K562 (cell line): ENCODE data around the gene FARSA. TPM values are rescaled to one million over a fixed set of nuclear protein-coding genes. Genes with fewer than 3 reads are reported as not detected.

Source experiments
- ATAC-seq: fragments of 200-7000 bp; cut with Tn5 transposase; 3 replicates; pipeline ENCODE4 v1.9.1; 2020; ENCODE audit warnings: moderate library complexity
- BruUV-seq: library from RNA; stranded (reverse); fragments of 400-500 nt; replicated peaks from 2 replicates; lab custom pipeline; 2021; lab: Mats Ljungman, UMichigan
- CTCF ChIA-PET: fragments of 300-600 bp; formaldehyde crosslinking; extraction: SDS; loops from one replicate; lab custom pipeline; 2021; ENCODE audit warnings: low intra/inter-chr PET ratio; lab: Yijun Ruan, JAX
- POLR2A ChIA-PET: fragments of 300-600, 350-650 bp; sonication (Branson Sonifier 250); formaldehyde crosslinking; extraction: SDS; loops from one replicate; lab custom pipeline; 2021; ENCODE audit warnings: antibody characterized with exemption, inconsistent platforms; lab: Yijun Ruan, JAX
- DNase-seq, 4 experiments: peaks; one replicate each; pipeline versions ENCODE4 v3.0.0 to v3.0.0-alpha.2; 2011 to 2018; ENCODE audit warnings: low spot score in 3 of 4, mixed read lengths in 3 of 4; ENCODE audit errors: extremely low read depth in 1 of 4
- FAIRE-seq: peaks from 2 replicates; lab custom pipeline; 2011; peaks lifted over from hg19 to GRCh38; lab: Jason Lieb, UNC
- H2AFZ ChIP-seq: 2 replicates; pipeline ENCODE4 v1.6.0; 2011; ENCODE audit warnings: low read depth, low read length, control low read depth, inconsistent platforms
- H3K27ac ChIP-seq: fragments of 200-600 bp; 3 replicates; pipeline ENCODE4 v1.8.0; 2011; ENCODE audit warnings: low read depth, mild to moderate bottlenecking, control low read depth, inconsistent platforms, low read length, moderate library complexity, mixed read lengths; ENCODE audit errors: extremely low read depth
- H3K27me3 ChIP-seq, 2 experiments: fragments of 300-600 bp in 1 of 2; 2 replicates in 1 of 2; 3 replicates in 1 of 2; pipeline versions ENCODE4 v1.6.0 to v1.8.0; 2011; ENCODE audit warnings: inconsistent platforms in 2 of 2, low read length in 2 of 2, mild to moderate bottlenecking in 1 of 2, mixed read lengths in 1 of 2, moderate library complexity in 1 of 2; ENCODE audit not compliant: control insufficient read depth in 2 of 2, insufficient read depth in 2 of 2
- H3K36me3 ChIP-seq: fragments of 300-600 bp; 3 replicates; pipeline ENCODE4 v1.8.0; 2011; ENCODE audit warnings: mild to moderate bottlenecking, low read length, inconsistent platforms; ENCODE audit not compliant: control insufficient read depth, insufficient read depth
- H3K4me1 ChIP-seq, 2 experiments: fragments of 200-600 bp in 1 of 2; replicated peaks in 1 of 2; 2 replicates in 1 of 2; 3 replicates in 1 of 2; pipeline versions ENCODE4 v1.5.1 to v1.8.0; 2011; ENCODE audit warnings: inconsistent platforms in 2 of 2, low read length in 2 of 2, mild to moderate bottlenecking in 1 of 2, mixed read lengths in 1 of 2, moderate library complexity in 1 of 2; ENCODE audit not compliant: control insufficient read depth in 2 of 2, insufficient read depth in 2 of 2
- H3K4me2 ChIP-seq: 2 replicates; pipeline ENCODE4 v1.6.1; 2011; ENCODE audit warnings: low read length, control low read depth, inconsistent platforms, mixed read lengths; ENCODE audit not compliant: insufficient read depth
- H3K4me3 ChIP-seq: fragments of 200-600 bp; sonication (generic), shearing (Covaris generic); 2 replicates; pipeline ENCODE4 v1.5.1; 2016; ENCODE audit warnings: control low read depth, inconsistent platforms
- H3K79me2 ChIP-seq: fragments of 200-600 bp; 3 replicates; pipeline ENCODE4 v1.8.0; 2011; ENCODE audit warnings: low read length, inconsistent platforms; ENCODE audit not compliant: control insufficient read depth, insufficient read depth
- H3K9ac ChIP-seq, 2 experiments: 2 replicates each; pipeline versions ENCODE4 v1.6.0 to v1.6.1; 2011; ENCODE audit warnings: low read depth in 2 of 2, low read length in 2 of 2, control low read depth in 1 of 2, inconsistent platforms in 1 of 2, mild to moderate bottlenecking in 1 of 2, mixed read lengths in 1 of 2; ENCODE audit not compliant: insufficient read depth in 1 of 2
- H3K9me1 ChIP-seq: one replicate; pipeline ENCODE4 v1.6.0; 2011; ENCODE audit warnings: inconsistent platforms, mild to moderate bottlenecking, low read length, moderate library complexity; ENCODE audit not compliant: control insufficient read depth, insufficient read depth
- H3K9me3 ChIP-seq: replicated peaks from 2 replicates; pipeline ENCODE4 v1.5.1; 2011; ENCODE audit warnings: low read depth, low read length, inconsistent platforms; ENCODE audit not compliant: control insufficient read depth, insufficient read depth
- H4K20me1 ChIP-seq: replicated peaks from 2 replicates; pipeline ENCODE4 v1.6.1; 2011; ENCODE audit warnings: low read length, inconsistent platforms, mixed read lengths; ENCODE audit not compliant: control insufficient read depth, insufficient read depth
- BCOR ChIP-seq: fragments of 450-650 bp; IDR thresholded peaks from 2 replicates; pipeline ENCODE4 v1.6.1; 2016
- BRCA1 ChIP-seq, 2 experiments: fragments of 450-650 bp in 1 of 2; sonication (generic) in 1 of 2; formaldehyde crosslinking in 1 of 2; IDR thresholded peaks; 2 replicates each; pipeline versions ENCODE4 v1.5.0 to v1.6.1; 2017 to 2020; ENCODE audit warnings: mild to moderate bottlenecking in 1 of 2, missing genetic modification reagents in 1 of 2
- CBX8 ChIP-seq: fragments of 200-600 bp; sonication (generic); IDR thresholded peaks from 2 replicates; pipeline ENCODE4 v1.6.1; 2012; ENCODE audit warnings: borderline replicate concordance, mixed run types, low read depth, mild to moderate bottlenecking, moderate library complexity, mixed read lengths, low read length, control low read depth, inconsistent platforms; ENCODE audit not compliant: poor library complexity, severe bottlenecking; ENCODE audit errors: extremely low read depth
- IRF2 ChIP-seq: sonication (generic); formaldehyde crosslinking; IDR thresholded peaks from 2 replicates; pipeline ENCODE4 v1.8.1; 2022; ENCODE audit warnings: mild to moderate bottlenecking, missing genetic modification reagents
- MED1 ChIP-seq: sonication (generic); formaldehyde crosslinking; IDR thresholded peaks from 2 replicates; pipeline ENCODE4 v1.8.1; 2023; ENCODE audit warnings: missing genetic modification reagents, borderline replicate concordance
- RBFOX2 ChIP-seq: fragments of 200-400 bp; formaldehyde crosslinking; IDR thresholded peaks from 2 replicates; pipeline ENCODE4 v1.6.1; 2017; ENCODE audit warnings: low read depth, mild to moderate bottlenecking, low read length, moderate library complexity
- STAG1 ChIP-seq: sonication (generic); formaldehyde crosslinking; IDR thresholded peaks from 2 replicates; pipeline ENCODE4 v1.5.0; 2020; ENCODE audit warnings: missing genetic modification reagents, borderline replicate concordance
- ZC3H4 ChIP-seq: sonication (generic); formaldehyde crosslinking; IDR thresholded peaks from 2 replicates; pipeline ENCODE4 v1.9.0; 2021; ENCODE audit warnings: missing genetic modification reagents, borderline replicate concordance
- ZNF232 ChIP-seq: sonication (generic); formaldehyde crosslinking; IDR thresholded peaks from 2 replicates; pipeline ENCODE4 v1.8.0; 2022; ENCODE audit warnings: mild to moderate bottlenecking, missing genetic modification reagents
- ZNF282 ChIP-seq: sonication (generic); formaldehyde crosslinking; IDR thresholded peaks from 2 replicates; pipeline ENCODE4 v1.8.1; 2023; ENCODE audit warnings: missing genetic modification reagents
- WGBS: fragments of 100-300 bp; shearing (Covaris generic); methylation state at CpG from one replicate; pipeline ENCODE4 v1.1.6; 2016; ENCODE audit warnings: low coverage, mixed read lengths; ENCODE audit not compliant: insufficient coverage; ENCODE audit errors: missing lambda C conversion rate; 5-methylcytosine and 5-hydroxymethylcytosine counted together
- in situ Hi-C: fragments of 300-500 bp; cut with MboI; formaldehyde crosslinking; loops from 4 replicates; pipeline ENCODE4 v1.15.0; 2018; ENCODE audit warnings: inconsistent platforms, mixed read lengths
- intact Hi-C: fragments of 100-400 bp; cut with micrococcal nuclease; formaldehyde crosslinking; loops from 2 replicates; pipeline ENCODE4 v1.14.2; 2022
- polyA plus RNA-seq, 8 experiments: library from polyadenylated mRNA; depleted of rRNA in 4 of 8; stranded (reverse) in 5 of 8; unstranded in 3 of 8; fragments of >200 nt; fragmentation: Nextera tagmentation in 2 of 8; fragmentation: Illumina TruSeq in 1 of 8; extraction: Ambion mirVana in 2 of 8; extraction: Trizol in 1 of 8; gene quantifications; 2 replicates each; pipeline versions ENCODE4 v1.2.1 to v1.2.3, GENCODE V29; 2011 to 2014; ENCODE audit warnings: inconsistent platforms in 1 of 8, missing spikeins in 1 of 8
- total RNA-seq, 7 experiments: library from RNA; depleted of rRNA in 6 of 7; stranded (reverse); fragments of >200 nt in 6 of 7; fragmentation: Illumina TruSeq in 2 of 7; extraction: Trizol in 2 of 7; gene quantifications; 2 replicates each; pipeline versions ENCODE4 v1.2.1 to v1.2.3, GENCODE V29; 2011 to 2021; ENCODE audit warnings: low replicate concordance in 1 of 7
- TF ChIP-seq, protein P1 (sequence below), 2 experiments: fragments of 250-450 bp in 1 of 2; fragments of 450-650 bp in 1 of 2; sonication (Bioruptor Pico) in 1 of 2; IDR thresholded peaks; 2 replicates each; pipeline versions ENCODE4 v1.6.1 to v1.8.0; 2016 to 2021; ENCODE audit warnings: mild to moderate bottlenecking in 2 of 2, moderate library complexity in 2 of 2, missing compliant biosample characterization in 1 of 2, missing genetic modification characterization in 1 of 2
- TF ChIP-seq, protein P2 (sequence below): sonication (generic); formaldehyde crosslinking; IDR thresholded peaks from 2 replicates; pipeline ENCODE4 v1.8.0; 2022; ENCODE audit warnings: mild to moderate bottlenecking, missing genetic modification reagents
- TF ChIP-seq, protein P3 (sequence below): sonication (generic); formaldehyde crosslinking; IDR thresholded peaks from 2 replicates; pipeline ENCODE4 v1.8.0; 2023; ENCODE audit warnings: mild to moderate bottlenecking, missing genetic modification reagents

FARSA gene
- total and polyA plus RNA-seq, 9 of the 15 experiments (the other 6 are each of a cell fraction or from before 2014, with no cell fraction given), result 25.2 to 237 (median 89.6) TPM

DNA sequence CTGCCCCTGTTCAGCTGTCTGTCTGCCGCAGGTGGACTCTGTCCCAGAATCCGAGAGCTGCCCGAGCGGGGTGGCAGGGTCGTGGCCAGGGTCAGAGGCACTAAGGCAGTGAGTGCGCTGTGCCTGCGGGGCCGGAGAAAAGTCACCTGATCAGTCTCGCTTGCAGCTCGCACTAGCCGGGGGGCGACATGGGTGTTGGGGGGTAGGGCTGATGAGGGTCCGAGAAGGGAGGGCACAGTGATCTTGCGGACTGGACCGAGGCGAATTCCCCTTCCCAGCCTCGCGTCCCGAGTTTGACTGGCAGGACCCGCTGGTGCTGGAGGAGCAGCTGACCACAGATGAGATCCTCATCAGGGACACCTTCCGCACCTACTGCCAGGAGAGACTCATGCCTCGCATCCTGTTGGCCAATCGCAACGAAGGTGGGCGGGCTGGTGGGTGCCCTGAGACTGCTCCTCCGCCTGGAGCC, 41.9 kb downstream of the FARSA start:
- Histone ChIP-seq H3K79me2 (peaks cover 32% of the 10 kb centered on the region), H4K20me1 (peaks cover 5% of the 10 kb centered on the region; the same call in 1 of the 2 replicates), H3K9me3 (no peaks in the 10 kb centered on the region), H3K27ac (peak overlapping the region; percentile 68), H2AFZ (peak overlapping the region; percentile 69; the same call in 1 of the 2 replicates), H3K4me3 (peak overlapping the region; percentile 88), H3K27me3 (no peaks in the 10 kb centered on the region), H3K9ac (peak overlapping the region; percentile 71 to 99), H3K9me1 (no peaks in the 10 kb centered on the region), H3K4me1 (peaks cover 15 to 53% of the 10 kb centered on the region in 2 experiments; a peak in 4 of 5 replicates), H3K4me2 (peak overlapping the region; percentile 95), H3K36me3 (peaks cover 34% of the 10 kb centered on the region; the same call in 2 of the 3 replicates)
- FAIRE-seq, result no peak
- CTCF ChIA-PET, result interaction anchor here (0.7 kb wide), 1 partner anchor 186 kb away, joined by 3 read pairs; no protein-coding TSS in a partner anchor
- peak in 3 of 4 experiments; percentile 28 to 68 (median 65) for DNase-seq
- in situ Hi-C loops, result no loop called here
- intact Hi-C loops, result loop anchor here (1.0 kb wide), 1 partner anchor 28 kb away; the partner anchor contains the start of gene SYCE2
- TF ChIP-seq RBFOX2 (peak; percentile 10; the same call in 1 of the 2 replicates), ZNF282 (CRISPR knock-in tag) (peak; percentile 28; the same call in 1 of the 2 replicates), ZNF232 (0 out of 2 replicates have a peak, but pooled peaks have one; percentile 1), ZC3H4 (CRISPR knock-in tag) (0 out of 2 replicates have a peak, but pooled peaks have one; percentile 47), IRF2 (CRISPR knock-in tag) (no peak), BCOR (no peak), STAG1 (CRISPR knock-in tag) (0 out of 2 replicates have a peak, but pooled peaks have one; percentile 23), CBX8 (no peak), BRCA1 (IDR thresholded peaks at IDR 0.05) (no peak), BRCA1 (CRISPR knock-in tag; IDR thresholded peaks at IDR 0.05) (0 out of 2 replicates have a peak, but pooled peaks have one; percentile 82), MED1 (CRISPR knock-in tag) (0 out of 2 replicates have a peak, but pooled peaks have one; percentile 28)
- TF ChIP-seq, protein P1, sequence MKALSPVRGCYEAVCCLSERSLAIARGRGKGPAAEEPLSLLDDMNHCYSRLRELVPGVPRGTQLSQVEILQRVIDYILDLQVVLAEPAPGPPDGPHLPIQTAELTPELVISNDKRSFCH (CRISPR knock-in tag; IDR thresholded peaks at IDR 0.05), result no peak
- TF ChIP-seq, protein P1 (tag; IDR thresholded peaks at IDR 0.05), result 0 out of 2 replicates have a peak, but pooled peaks have one; percentile 3
- TF ChIP-seq, protein P2, sequence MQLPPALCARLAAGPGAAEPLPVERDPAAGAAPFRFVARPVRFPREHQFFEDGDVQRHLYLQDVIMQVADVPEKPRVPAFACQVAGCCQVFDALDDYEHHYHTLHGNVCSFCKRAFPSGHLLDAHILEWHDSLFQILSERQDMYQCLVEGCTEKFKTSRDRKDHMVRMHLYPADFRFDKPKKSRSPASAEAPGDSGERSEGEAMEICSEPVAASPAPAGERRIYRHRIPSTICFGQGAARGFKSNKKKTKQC (CRISPR knock-in tag), result 0 out of 2 replicates have a peak, but pooled peaks have one; percentile 19
- TF ChIP-seq, protein P3, sequence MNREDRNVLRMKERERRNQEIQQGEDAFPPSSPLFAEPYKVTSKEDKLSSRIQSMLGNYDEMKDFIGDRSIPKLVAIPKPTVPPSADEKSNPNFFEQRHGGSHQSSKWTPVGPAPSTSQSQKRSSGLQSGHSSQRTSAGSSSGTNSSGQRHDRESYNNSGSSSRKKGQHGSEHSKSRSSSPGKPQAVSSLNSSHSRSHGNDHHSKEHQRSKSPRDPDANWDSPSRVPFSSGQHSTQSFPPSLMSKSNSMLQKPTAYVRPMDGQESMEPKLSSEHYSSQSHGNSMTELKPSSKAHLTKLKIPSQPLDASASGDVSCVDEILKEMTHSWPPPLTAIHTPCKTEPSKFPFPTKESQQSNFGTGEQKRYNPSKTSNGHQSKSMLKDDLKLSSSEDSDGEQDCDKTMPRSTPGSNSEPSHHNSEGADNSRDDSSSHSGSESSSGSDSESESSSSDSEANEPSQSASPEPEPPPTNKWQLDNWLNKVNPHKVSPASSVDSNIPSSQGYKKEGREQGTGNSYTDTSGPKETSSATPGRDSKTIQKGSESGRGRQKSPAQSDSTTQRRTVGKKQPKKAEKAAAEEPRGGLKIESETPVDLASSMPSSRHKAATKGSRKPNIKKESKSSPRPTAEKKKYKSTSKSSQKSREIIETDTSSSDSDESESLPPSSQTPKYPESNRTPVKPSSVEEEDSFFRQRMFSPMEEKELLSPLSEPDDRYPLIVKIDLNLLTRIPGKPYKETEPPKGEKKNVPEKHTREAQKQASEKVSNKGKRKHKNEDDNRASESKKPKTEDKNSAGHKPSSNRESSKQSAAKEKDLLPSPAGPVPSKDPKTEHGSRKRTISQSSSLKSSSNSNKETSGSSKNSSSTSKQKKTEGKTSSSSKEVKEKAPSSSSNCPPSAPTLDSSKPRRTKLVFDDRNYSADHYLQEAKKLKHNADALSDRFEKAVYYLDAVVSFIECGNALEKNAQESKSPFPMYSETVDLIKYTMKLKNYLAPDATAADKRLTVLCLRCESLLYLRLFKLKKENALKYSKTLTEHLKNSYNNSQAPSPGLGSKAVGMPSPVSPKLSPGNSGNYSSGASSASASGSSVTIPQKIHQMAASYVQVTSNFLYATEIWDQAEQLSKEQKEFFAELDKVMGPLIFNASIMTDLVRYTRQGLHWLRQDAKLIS (CRISPR knock-in tag), result 0 out of 2 replicates have a peak, but pooled peaks have one; percentile 2
- POLR2A ChIA-PET, result interaction anchor here (0.6 to 1.9 kb wide), 13 partner anchors 9 to 205 kb away, joined by 3 to 7 read pairs (median 4); partner anchors contain the start of gene SYCE2
- BruUV-seq, result TSS peak; percentile 70
- 2% methylated on average over 21 of the region's 26 CpGs for WGBS
- ATAC-seq, result no peak
